Small intestine (tissue), 7 donors: ENCODE measurements around the gene DNAI4. TPM values are rescaled to one million over a fixed set of nuclear protein-coding genes. Genes with fewer than 3 reads are reported as not detected.

ENCODE experiments used
- DNase-seq, 2 donors: peaks; one replicate each; pipeline versions ENCODE4 v3.0.0 to v3.0.0-alpha.2; 2013
- FAIRE-seq: peaks from 2 replicates; lab custom pipeline; 2012; peaks lifted over from hg19 to GRCh38; lab: Jason Lieb, UNC
- H3K27ac ChIP-seq, 3 donors: one replicate each; pipeline ENCODE4 v1.5.1; 2013; ENCODE audit warnings: low read length in 2 of 3, mild to moderate bottlenecking in 2 of 3, control low read depth in 1 of 3, inconsistent platforms in 1 of 3, low read depth in 1 of 3, moderate library complexity in 1 of 3
- H3K27me3 ChIP-seq, 3 donors: one replicate each; pipeline ENCODE4 v1.6.1; 2013; ENCODE audit warnings: low read length in 3 of 3, inconsistent platforms in 1 of 3; ENCODE audit not compliant: control insufficient read depth in 3 of 3, insufficient read depth in 3 of 3
- H3K36me3 ChIP-seq, 3 donors: one replicate each; pipeline ENCODE4 v1.6.1; 2013; ENCODE audit warnings: low read length in 3 of 3, inconsistent platforms in 1 of 3, low read depth in 1 of 3, mild to moderate bottlenecking in 1 of 3, moderate library complexity in 1 of 3; ENCODE audit not compliant: control insufficient read depth in 3 of 3, insufficient read depth in 2 of 3
- H3K4me1 ChIP-seq, 3 donors: one replicate each; pipeline ENCODE4 v1.6.1; 2013; ENCODE audit warnings: low read length in 2 of 3, inconsistent platforms in 1 of 3, low read depth in 1 of 3, mild to moderate bottlenecking in 1 of 3, moderate library complexity in 1 of 3; ENCODE audit not compliant: control insufficient read depth in 3 of 3, insufficient read depth in 2 of 3
- H3K4me3 ChIP-seq, 3 donors: one replicate each; pipeline ENCODE4 v1.5.1; 2013; ENCODE audit warnings: low read length in 3 of 3, control low read depth in 1 of 3, inconsistent platforms in 1 of 3, low read depth in 1 of 3, mild to moderate bottlenecking in 1 of 3, moderate library complexity in 1 of 3
- H3K9me3 ChIP-seq, 2 donors: one replicate each; pipeline ENCODE4 v1.6.1; 2013; ENCODE audit warnings: low read depth in 1 of 2, low read length in 1 of 2; ENCODE audit not compliant: control insufficient read depth in 2 of 2, insufficient read depth in 1 of 2
- WGBS, 3 donors: extraction: QIAGEN DNeasy Blood & Tissue Kit; methylation state at CpG; one replicate each; pipeline ENCODE4 v1.1.7; 2013; 5-methylcytosine and 5-hydroxymethylcytosine counted together
- polyA plus RNA-seq, 4 donors: library from polyadenylated mRNA; stranded (reverse) in 3 of 4; unstranded in 1 of 4; fragments of 200-250 nt in 3 of 4; fragments of 120-200 nt in 1 of 4; gene quantifications; one replicate each; pipeline versions ENCODE4 v1.2.1 to v1.2.3, GENCODE V29; 2013
- donor health status: healthy with polysubstance abuse.
- donor health status: control.
- donor health status: control.
- donor health status: Bipolar disorder and iron deficiency.
- donor health status: healthy.

The DNAI4 gene
- polyA plus RNA-seq, 4 donors: 0.54 to 3.4 (median 0.96) TPM

DNA sequence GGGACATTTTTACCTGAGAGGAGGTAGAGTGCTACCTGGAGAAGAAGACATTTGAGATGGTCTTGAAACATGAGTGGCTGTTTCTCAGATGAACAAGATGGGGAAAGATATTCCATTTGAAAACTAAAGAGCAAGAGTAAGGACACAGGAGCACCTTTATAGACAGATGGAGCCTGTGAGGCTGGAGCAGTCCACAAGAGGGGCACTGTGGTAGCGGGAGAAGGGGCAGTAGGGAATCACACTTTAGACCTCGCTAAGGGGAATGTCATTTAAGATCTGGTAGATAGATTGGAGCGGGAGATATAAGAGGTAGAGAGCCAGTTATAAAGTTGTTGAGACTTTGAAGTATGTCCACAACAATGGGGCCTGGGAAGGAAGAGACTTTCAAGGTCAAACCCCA lies 149.0 kb downstream of the DNAI4 start:
- Histone ChIP-seq H3K9me3 (peaks cover 0 to 3% of the 10 kb centered on the region in 2 donors), H3K27me3 (no peaks in the 10 kb centered on the region), H3K4me1 (no peaks in the 10 kb centered on the region), H3K4me3 (no peak overlapping the region), H3K27ac (no peak overlapping the region), H3K36me3 (no peaks in the 10 kb centered on the region)
- FAIRE-seq (no peak), DNase-seq (no peak)
- WGBS, 3 donors: 82 to 87% (median 87%) methylated on average over 3 of the region's 3 CpGs

- Histone ChIP-seq H3K36me3 (no peaks in the 10 kb centered on the region), H3K27me3 (no peaks in the 10 kb centered on the region), H3K4me3 (no peak overlapping the region), H3K27ac (no peak overlapping the region), H3K4me1 (no peaks in the 10 kb centered on the region), H3K9me3 (no peaks in the 10 kb centered on the region)
- DNase-seq (no peak), FAIRE-seq (no peak)
- WGBS, 3 donors: 50 to 72% (median 59%) methylated on average over 2 of the region's 2 CpGs
Measured at GRCh38 chr1:66774438-66774837, 150.2 kb downstream of the DNAI4 start.

- FAIRE-seq (no peak), DNase-seq (no peak)
- no peaks in the 10 kb centered on the region for H3K27me3 ChIP-seq
- H3K4me1 ChIP-seq: no peaks in the 10 kb centered on the region
- WGBS, 3 donors: 94 to 98% (median 96%) methylated on average over 2 of the region's 2 CpGs
- no peaks in the 10 kb centered on the region for H3K36me3 ChIP-seq
- H3K27ac ChIP-seq: no peak overlapping the region
- no peak overlapping the region for H3K4me3 ChIP-seq
- H3K9me3 ChIP-seq: no peaks in the 10 kb centered on the region
Measured at GRCh38 chr1:66773227-66773626, 151.4 kb downstream of the DNAI4 start.

GRCh38 chr1:66770694-66771093 lies 154.0 kb downstream of the DNAI4 start:
- Histone ChIP-seq H3K4me3 (no peak overlapping the region), H3K27me3 (no peaks in the 10 kb centered on the region), H3K36me3 (no peaks in the 10 kb centered on the region), H3K4me1 (no peaks in the 10 kb centered on the region), H3K9me3 (no peaks in the 10 kb centered on the region), H3K27ac (no peak overlapping the region)
- DNase-seq: no peak
- no peak for FAIRE-seq
- 37 to 71% (median 63%) methylated on average over 4 of the region's 4 CpGs for WGBS, 3 donors

- H3K9me3 ChIP-seq: no peaks in the 10 kb centered on the region
- H3K36me3 ChIP-seq: no peaks in the 10 kb centered on the region
- no peaks in the 10 kb centered on the region for H3K4me1 ChIP-seq
- H3K27ac ChIP-seq: no peak overlapping the region
- H3K27me3 ChIP-seq: no peaks in the 10 kb centered on the region
- H3K4me3 ChIP-seq: no peak overlapping the region
- no peak for DNase-seq
- WGBS, 3 donors: 81 to 91% (median 88%) methylated on average over 2 of the region's 2 CpGs
- FAIRE-seq: no peak
Measured at GRCh38 chr1:66770240-66770639, 154.4 kb downstream of the DNAI4 start.

DNA sequence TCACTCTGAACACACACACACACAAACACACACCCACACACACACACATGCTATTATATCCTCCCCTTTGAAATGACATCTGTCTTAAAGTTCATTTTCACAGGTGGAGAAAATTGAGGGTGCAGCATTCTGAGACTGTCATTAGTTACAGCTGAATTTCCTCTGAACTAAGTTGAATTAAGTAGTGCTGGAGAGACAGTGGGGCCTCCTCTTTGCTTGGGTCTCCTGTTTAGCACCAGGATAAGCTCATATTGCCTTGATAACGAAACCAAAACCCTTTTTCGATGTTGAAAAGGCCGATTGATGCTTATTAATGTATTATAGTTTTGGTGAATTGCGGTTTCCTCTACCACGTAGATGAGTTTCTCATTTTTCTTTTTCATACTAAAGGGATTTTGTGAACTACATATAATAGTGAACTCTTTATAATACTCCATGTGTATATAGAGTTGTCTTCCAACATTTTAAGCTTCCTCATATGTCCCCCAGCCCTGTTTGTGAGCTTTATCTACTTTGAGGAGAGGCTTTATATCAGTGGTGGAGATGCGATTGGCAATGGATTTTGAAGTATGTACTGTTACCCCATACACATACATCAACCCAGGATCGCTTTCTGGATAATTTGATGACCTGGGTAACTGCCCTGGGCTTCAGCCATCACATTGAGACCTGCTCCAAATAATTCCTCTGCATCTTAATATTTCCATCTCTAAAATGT lies 155.0 kb downstream of the DNAI4 start:
- H3K27ac ChIP-seq: no peak overlapping the region
- WGBS, 3 donors: 63 to 79% (median 72%) methylated on average over 7 of the region's 7 CpGs
- no peaks in the 10 kb centered on the region for H3K36me3 ChIP-seq
- H3K4me3 ChIP-seq: no peak overlapping the region
- no peaks in the 10 kb centered on the region for H3K27me3 ChIP-seq
- H3K4me1 ChIP-seq: no peaks in the 10 kb centered on the region
- DNase-seq (peak in 1 of 2 donors; percentile 3), FAIRE-seq (no peak)
- H3K9me3 ChIP-seq: no peaks in the 10 kb centered on the region

GRCh38 chr1:66768965-66769364 lies 155.7 kb downstream of the DNAI4 start:
- H3K9me3 ChIP-seq: no peaks in the 10 kb centered on the region
- FAIRE-seq (no peak), DNase-seq (no peak)
- WGBS, 3 donors: 93 to 95% (median 95%) methylated on average over 1 of the region's 1 CpG
- H3K4me1 ChIP-seq: no peaks in the 10 kb centered on the region
- H3K27ac ChIP-seq: no peak overlapping the region
- H3K27me3 ChIP-seq: no peaks in the 10 kb centered on the region
- no peak overlapping the region for H3K4me3 ChIP-seq
- H3K36me3 ChIP-seq: no peaks in the 10 kb centered on the region

- H3K36me3 ChIP-seq: no peaks in the 10 kb centered on the region
- H3K4me3 ChIP-seq: no peak overlapping the region
- FAIRE-seq: no peak
- H3K9me3 ChIP-seq: no peaks in the 10 kb centered on the region
- DNase-seq: no peak
- no peaks in the 10 kb centered on the region for H3K27me3 ChIP-seq
- H3K4me1 ChIP-seq: no peaks in the 10 kb centered on the region
- no peak overlapping the region for H3K27ac ChIP-seq
Measured at GRCh38 chr1:66767626-66768025, 157.0 kb downstream of the DNAI4 start.
